WTC11 (cell line): ENCODE measurements around the gene IL21R. TPM values are rescaled to one million over a fixed set of nuclear protein-coding genes. Genes with fewer than 3 reads are reported as not detected.

Experiments used
- ATAC-seq: fragments of 200-7000 bp; cut with Tn5 transposase; 2 replicates; pipeline ENCODE4 v1.10.0; 2021; ENCODE audit warnings: mild to moderate bottlenecking, moderate library complexity
- CTCF ChIA-PET: fragments of 300-600 bp; sonication (Branson Sonifier 250); formaldehyde crosslinking; loops from one replicate; lab custom pipeline; 2021; ENCODE audit warnings: antibody characterized with exemption; lab: Charles Lee
- POLR2A ChIA-PET: fragments of 350-600 bp; sonication (Branson Sonifier 250); formaldehyde crosslinking; loops from one replicate; lab custom pipeline; 2021; ENCODE audit warnings: antibody characterized with exemption; lab: Charles Lee
- DNase-seq: peaks from one replicate; pipeline ENCODE4 v3.0.0; 2021; ENCODE audit warnings: low spot score
- H3K27ac Mint-ChIP-seq: 2 replicates; pipeline ENCODE4 v1.8.0; 2021; ENCODE audit warnings: mixed read lengths
- H3K27me3 Mint-ChIP-seq: 2 replicates; pipeline ENCODE4 v1.8.0; 2021; ENCODE audit warnings: low read depth, mild to moderate bottlenecking, moderate library complexity, mixed read lengths
- H3K36me3 Mint-ChIP-seq: 2 replicates; pipeline ENCODE4 v1.8.0; 2021; ENCODE audit warnings: mixed read lengths
- H3K4me1 Mint-ChIP-seq: 2 replicates; pipeline ENCODE4 v1.8.0; 2022; ENCODE audit warnings: mixed read lengths
- H3K4me3 Mint-ChIP-seq: 2 replicates; pipeline ENCODE4 v1.8.0; 2021; ENCODE audit warnings: mild to moderate bottlenecking, moderate library complexity, mixed read lengths
- H3K9me3 Mint-ChIP-seq: 2 replicates; pipeline ENCODE4 v1.8.0; 2021; ENCODE audit warnings: mixed read lengths
- CREM ChIP-seq: sonication (generic); formaldehyde crosslinking; IDR thresholded peaks from 2 replicates; pipeline ENCODE4 v1.8.1; 2022; ENCODE audit warnings: mild to moderate bottlenecking, missing genetic modification reagents, moderate library complexity
- FOXJ3 ChIP-seq: sonication (generic); formaldehyde crosslinking; IDR thresholded peaks from 2 replicates; pipeline ENCODE4 v1.9.0; 2021; ENCODE audit warnings: missing genetic modification reagents, mild to moderate bottlenecking, borderline replicate concordance
- GABPB1 ChIP-seq: sonication (generic); formaldehyde crosslinking; IDR thresholded peaks from 2 replicates; pipeline ENCODE4 v1.8.1; 2023; ENCODE audit warnings: mild to moderate bottlenecking, missing genetic modification reagents
- GRHL2 ChIP-seq: fragments of 250-450 bp; sonication (Bioruptor Pico); IDR thresholded peaks from 2 replicates; pipeline ENCODE4 v1.8.0; 2022; ENCODE audit warnings: mild to moderate bottlenecking, moderate library complexity; ENCODE audit not compliant: insufficient replicate concordance, severe bottlenecking
- IRF2 ChIP-seq: sonication (generic); formaldehyde crosslinking; IDR thresholded peaks from 2 replicates; pipeline ENCODE4 v1.8.0; 2022; ENCODE audit warnings: low read depth, missing genetic modification reagents, borderline replicate concordance
- NR1H2 ChIP-seq: sonication (generic); formaldehyde crosslinking; IDR thresholded peaks from 2 replicates; pipeline ENCODE4 v1.9.0; 2021; ENCODE audit warnings: mild to moderate bottlenecking, moderate library complexity, missing genetic modification reagents
- NR2C2 ChIP-seq: sonication (generic); formaldehyde crosslinking; IDR thresholded peaks from 2 replicates; pipeline ENCODE4 v1.8.0; 2022; ENCODE audit warnings: mild to moderate bottlenecking, missing genetic modification reagents
- ZNF121 ChIP-seq: sonication (generic); formaldehyde crosslinking; IDR thresholded peaks from 2 replicates; pipeline ENCODE4 v1.8.0; 2023; ENCODE audit warnings: missing genetic modification reagents
- ZNF396 ChIP-seq: fragments of 250-450 bp; sonication (Bioruptor Pico); IDR thresholded peaks from 2 replicates; pipeline ENCODE4 v1.8.0; 2021; ENCODE audit warnings: mild to moderate bottlenecking, moderate library complexity, borderline replicate concordance
- ZNF423 ChIP-seq: fragments of 250-450 bp; sonication (Bioruptor Pico); IDR thresholded peaks from 2 replicates; pipeline ENCODE4 v2.1.2; 2022; ENCODE audit warnings: mild to moderate bottlenecking, moderate library complexity
- ZNF425 ChIP-seq: fragments of 250-450 bp; sonication (Bioruptor Pico); conservative IDR thresholded peaks from 2 replicates; pipeline ENCODE4 v1.9.0; 2021; ENCODE audit warnings: mild to moderate bottlenecking
- total RNA-seq: library from RNA; stranded (reverse); gene quantifications from 3 replicates; pipeline ENCODE4 v1.2.3, GENCODE V29; 2021
- TF ChIP-seq, protein P1 (sequence below): sonication (generic); formaldehyde crosslinking; IDR thresholded peaks from 2 replicates; pipeline ENCODE4 v1.8.0; 2022; ENCODE audit warnings: mild to moderate bottlenecking, missing genetic modification reagents
- TF ChIP-seq, protein P2 (sequence below): sonication (generic); formaldehyde crosslinking; IDR thresholded peaks from 2 replicates; pipeline ENCODE4 v1.8.0; 2022; ENCODE audit warnings: mild to moderate bottlenecking, missing genetic modification reagents
- TF ChIP-seq, protein P3 (sequence below): fragments of 250-450 bp; sonication (Bioruptor Pico); IDR thresholded peaks from 2 replicates; pipeline ENCODE4 v2.1.2; 2022; ENCODE audit warnings: mild to moderate bottlenecking, moderate library complexity
- TF ChIP-seq, protein P4 (sequence below): sonication (generic); formaldehyde crosslinking; IDR thresholded peaks from 2 replicates; pipeline ENCODE4 v1.8.0; 2022; ENCODE audit warnings: mild to moderate bottlenecking, missing genetic modification reagents
- TF ChIP-seq, protein P5 (sequence below): sonication (generic); formaldehyde crosslinking; IDR thresholded peaks from 2 replicates; pipeline ENCODE4 v1.8.0; 2023; ENCODE audit warnings: missing genetic modification reagents, mild to moderate bottlenecking, borderline replicate concordance

Gene IL21R
- total RNA-seq, 1 experiment from 2014 or later: 0.70 TPM

DNA sequence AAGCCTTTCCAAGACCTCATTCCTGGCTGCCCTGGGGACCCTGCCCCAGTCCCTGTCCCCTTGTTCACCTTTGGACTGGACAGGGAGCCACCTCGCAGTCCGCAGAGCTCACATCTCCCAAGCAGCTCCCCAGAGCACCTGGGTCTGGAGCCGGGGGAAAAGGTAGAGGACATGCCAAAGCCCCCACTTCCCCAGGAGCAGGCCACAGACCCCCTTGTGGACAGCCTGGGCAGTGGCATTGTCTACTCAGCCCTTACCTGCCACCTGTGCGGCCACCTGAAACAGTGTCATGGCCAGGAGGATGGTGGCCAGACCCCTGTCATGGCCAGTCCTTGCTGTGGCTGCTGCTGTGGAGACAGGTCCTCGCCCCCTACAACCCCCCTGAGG, 38.7 kb upstream of the IL21R start:
- TF ChIP-seq, protein P1, sequence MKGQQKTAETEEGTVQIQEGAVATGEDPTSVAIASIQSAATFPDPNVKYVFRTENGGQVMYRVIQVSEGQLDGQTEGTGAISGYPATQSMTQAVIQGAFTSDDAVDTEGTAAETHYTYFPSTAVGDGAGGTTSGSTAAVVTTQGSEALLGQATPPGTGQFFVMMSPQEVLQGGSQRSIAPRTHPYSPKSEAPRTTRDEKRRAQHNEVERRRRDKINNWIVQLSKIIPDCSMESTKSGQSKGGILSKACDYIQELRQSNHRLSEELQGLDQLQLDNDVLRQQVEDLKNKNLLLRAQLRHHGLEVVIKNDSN: no peak
- TF ChIP-seq FOXJ3 (no peak), GRHL2 (CRISPR knock-in tag) (no peak)
- TF ChIP-seq, protein P2, sequence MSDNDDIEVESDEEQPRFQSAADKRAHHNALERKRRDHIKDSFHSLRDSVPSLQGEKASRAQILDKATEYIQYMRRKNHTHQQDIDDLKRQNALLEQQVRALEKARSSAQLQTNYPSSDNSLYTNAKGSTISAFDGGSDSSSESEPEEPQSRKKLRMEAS (CRISPR knock-in tag): no peak
- TF ChIP-seq, all 79 proteins: peak for 0
- Mint-ChIP-seq H3K36me3 (peaks cover 21% of the 10 kb centered on the region), H3K27me3 (no peaks in the 10 kb centered on the region), H3K9me3 (peaks cover 8% of the 10 kb centered on the region; the same call in 1 of the 2 replicates), H3K27ac (no peak overlapping the region), H3K4me3 (no peak overlapping the region), H3K4me1 (peaks cover 3% of the 10 kb centered on the region; the same call in 1 of the 2 replicates)
- DNase-seq: no peak
- CTCF ChIA-PET: interaction anchor here (0.7 to 2.4 kb wide), 3 partner anchors 125 to 184 kb away, joined by 3 to 11 read pairs (median 6); no protein-coding TSS in a partner anchor
- no peak for ATAC-seq
- POLR2A ChIA-PET: no interaction called here

GRCh38 chr16:27363797-27364196, 38.2 kb upstream of the IL21R start:
- no peak for DNase-seq
- ChIA-PET POLR2A (no interaction called here), CTCF (interaction anchor here (2.1 kb wide), 1 partner anchor 184 kb away, joined by 11 read pairs; no protein-coding TSS in a partner anchor)
- Mint-ChIP-seq H3K9me3 (peaks cover 6% of the 10 kb centered on the region; the same call in 1 of the 2 replicates), H3K4me1 (peaks cover 3% of the 10 kb centered on the region; the same call in 1 of the 2 replicates), H3K4me3 (no peak overlapping the region), H3K27me3 (no peaks in the 10 kb centered on the region), H3K36me3 (peaks cover 18% of the 10 kb centered on the region), H3K27ac (no peak overlapping the region)
- TF ChIP-seq, protein P3, sequence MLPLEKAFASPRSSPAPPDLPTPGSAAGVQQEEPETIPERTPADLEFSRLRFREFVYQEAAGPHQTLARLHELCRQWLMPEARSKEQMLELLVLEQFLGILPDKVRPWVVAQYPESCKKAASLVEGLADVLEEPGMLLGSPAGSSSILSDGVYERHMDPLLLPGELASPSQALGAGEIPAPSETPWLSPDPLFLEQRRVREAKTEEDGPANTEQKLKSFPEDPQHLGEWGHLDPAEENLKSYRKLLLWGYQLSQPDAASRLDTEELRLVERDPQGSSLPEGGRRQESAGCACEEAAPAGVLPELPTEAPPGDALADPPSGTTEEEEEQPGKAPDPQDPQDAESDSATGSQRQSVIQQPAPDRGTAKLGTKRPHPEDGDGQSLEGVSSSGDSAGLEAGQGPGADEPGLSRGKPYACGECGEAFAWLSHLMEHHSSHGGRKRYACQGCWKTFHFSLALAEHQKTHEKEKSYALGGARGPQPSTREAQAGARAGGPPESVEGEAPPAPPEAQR (CRISPR knock-in tag): no peak
- TF ChIP-seq ZNF121 (CRISPR knock-in tag) (no peak), ZNF396 (CRISPR knock-in tag) (no peak), ZNF423 (no peak), NR2C2 (CRISPR knock-in tag) (no peak), CREM (CRISPR knock-in tag) (no peak), GABPB1 (no peak), IRF2 (CRISPR knock-in tag) (no peak), FOXJ3 (no peak), NR1H2 (CRISPR knock-in tag) (no peak), ZNF425 (CRISPR knock-in tag) (no peak)
- TF ChIP-seq, protein P1: no peak
- TF ChIP-seq, protein P4, sequence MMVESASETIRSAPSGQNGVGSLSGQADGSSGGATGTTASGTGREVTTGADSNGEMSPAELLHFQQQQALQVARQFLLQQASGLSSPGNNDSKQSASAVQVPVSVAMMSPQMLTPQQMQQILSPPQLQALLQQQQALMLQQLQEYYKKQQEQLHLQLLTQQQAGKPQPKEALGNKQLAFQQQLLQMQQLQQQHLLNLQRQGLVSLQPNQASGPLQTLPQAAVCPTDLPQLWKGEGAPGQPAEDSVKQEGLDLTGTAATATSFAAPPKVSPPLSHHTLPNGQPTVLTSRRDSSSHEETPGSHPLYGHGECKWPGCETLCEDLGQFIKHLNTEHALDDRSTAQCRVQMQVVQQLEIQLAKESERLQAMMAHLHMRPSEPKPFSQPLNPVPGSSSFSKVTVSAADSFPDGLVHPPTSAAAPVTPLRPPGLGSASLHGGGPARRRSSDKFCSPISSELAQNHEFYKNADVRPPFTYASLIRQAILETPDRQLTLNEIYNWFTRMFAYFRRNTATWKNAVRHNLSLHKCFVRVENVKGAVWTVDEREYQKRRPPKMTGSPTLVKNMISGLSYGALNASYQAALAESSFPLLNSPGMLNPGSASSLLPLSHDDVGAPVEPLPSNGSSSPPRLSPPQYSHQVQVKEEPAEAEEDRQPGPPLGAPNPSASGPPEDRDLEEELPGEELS: no peak
- TF ChIP-seq, protein P5, sequence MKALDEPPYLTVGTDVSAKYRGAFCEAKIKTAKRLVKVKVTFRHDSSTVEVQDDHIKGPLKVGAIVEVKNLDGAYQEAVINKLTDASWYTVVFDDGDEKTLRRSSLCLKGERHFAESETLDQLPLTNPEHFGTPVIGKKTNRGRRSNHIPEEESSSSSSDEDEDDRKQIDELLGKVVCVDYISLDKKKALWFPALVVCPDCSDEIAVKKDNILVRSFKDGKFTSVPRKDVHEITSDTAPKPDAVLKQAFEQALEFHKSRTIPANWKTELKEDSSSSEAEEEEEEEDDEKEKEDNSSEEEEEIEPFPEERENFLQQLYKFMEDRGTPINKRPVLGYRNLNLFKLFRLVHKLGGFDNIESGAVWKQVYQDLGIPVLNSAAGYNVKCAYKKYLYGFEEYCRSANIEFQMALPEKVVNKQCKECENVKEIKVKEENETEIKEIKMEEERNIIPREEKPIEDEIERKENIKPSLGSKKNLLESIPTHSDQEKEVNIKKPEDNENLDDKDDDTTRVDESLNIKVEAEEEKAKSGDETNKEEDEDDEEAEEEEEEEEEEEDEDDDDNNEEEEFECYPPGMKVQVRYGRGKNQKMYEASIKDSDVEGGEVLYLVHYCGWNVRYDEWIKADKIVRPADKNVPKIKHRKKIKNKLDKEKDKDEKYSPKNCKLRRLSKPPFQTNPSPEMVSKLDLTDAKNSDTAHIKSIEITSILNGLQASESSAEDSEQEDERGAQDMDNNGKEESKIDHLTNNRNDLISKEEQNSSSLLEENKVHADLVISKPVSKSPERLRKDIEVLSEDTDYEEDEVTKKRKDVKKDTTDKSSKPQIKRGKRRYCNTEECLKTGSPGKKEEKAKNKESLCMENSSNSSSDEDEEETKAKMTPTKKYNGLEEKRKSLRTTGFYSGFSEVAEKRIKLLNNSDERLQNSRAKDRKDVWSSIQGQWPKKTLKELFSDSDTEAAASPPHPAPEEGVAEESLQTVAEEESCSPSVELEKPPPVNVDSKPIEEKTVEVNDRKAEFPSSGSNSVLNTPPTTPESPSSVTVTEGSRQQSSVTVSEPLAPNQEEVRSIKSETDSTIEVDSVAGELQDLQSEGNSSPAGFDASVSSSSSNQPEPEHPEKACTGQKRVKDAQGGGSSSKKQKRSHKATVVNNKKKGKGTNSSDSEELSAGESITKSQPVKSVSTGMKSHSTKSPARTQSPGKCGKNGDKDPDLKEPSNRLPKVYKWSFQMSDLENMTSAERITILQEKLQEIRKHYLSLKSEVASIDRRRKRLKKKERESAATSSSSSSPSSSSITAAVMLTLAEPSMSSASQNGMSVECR (CRISPR knock-in tag): no peak
- ATAC-seq: no peak
